ENCODE data around the gene APOBR. TPM values are rescaled to one million over a fixed set of nuclear protein-coding genes. Genes with fewer than 3 reads are reported as not detected.
"Not testable (repeated sequence)": the region's sequence is repeated elsewhere in the genome, so short reads cannot be mapped to it uniquely, and the experiment has no call there.

The APOBR gene, protein sequence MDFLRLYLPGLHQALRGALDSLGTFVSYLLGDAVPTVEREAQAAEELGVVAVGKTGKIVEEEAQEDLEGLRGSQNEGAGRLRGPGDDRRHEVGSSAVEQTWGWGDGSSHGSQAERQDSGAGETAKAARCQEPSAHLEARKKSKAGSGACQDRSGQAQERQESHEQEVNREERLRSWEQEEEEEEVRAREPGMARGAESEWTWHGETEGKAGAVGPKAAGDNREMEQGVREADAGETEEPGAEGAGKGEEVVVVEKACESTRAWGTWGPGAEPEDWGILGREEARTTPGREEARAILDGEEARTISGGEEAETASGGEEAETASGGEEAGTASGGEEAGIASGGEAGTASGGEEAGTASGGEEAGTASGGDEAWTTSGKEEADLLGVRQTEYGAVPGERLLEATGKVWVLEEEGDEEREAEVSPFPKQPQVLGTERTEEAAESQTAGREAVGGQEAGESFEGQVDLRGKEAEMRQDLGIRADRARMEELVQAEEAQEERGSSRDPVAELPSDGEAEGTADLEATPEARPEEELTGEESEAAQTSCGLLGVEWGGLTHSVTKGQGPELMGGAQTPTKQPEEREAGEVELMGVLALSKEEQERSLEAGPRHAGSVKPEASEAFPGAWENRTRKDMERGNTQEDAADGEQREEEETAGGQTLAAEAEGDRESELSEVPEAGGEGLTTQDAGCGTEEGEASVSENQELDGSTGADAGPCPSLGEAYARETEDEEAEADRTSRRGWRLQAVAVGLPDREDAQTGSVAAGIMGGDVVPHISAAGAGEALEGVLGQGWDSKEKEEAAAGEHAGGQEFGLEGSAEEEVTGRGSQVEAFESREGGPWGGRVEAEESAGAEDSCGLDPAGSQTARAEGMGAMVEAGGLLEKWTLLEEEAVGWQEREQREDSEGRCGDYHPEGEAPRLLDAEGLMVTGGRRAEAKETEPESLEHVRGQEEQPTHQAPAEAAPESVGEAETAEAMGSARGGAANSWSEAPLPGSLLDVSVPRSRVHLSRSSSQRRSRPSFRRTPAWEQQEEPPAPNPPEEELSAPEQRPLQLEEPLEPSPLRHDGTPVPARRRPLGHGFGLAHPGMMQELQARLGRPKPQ
- 10 to 100 TPM in 1 of 5 donors, 1 to 10 TPM in 2, not detected in 2; 1.1 to 86.9 (median 1.2) TPM for total RNA-seq
- 1 to 10 TPM in 1 of 3 donors, under 1 TPM in 2; 0.83 to 1.5 (median 0.92) TPM for polyA plus RNA-seq
- long read RNA-seq, donor 1, result 0 reads
- long read RNA-seq, donor 2, result 0 reads
- long read RNA-seq, donor 3, result 0 reads
- long read RNA-seq, donor 4, result 0 reads
- long read RNA-seq, donor 5, result 0 reads
- long read RNA-seq, donor 6, partial matches to known transcripts, result 0 of 1 reads
- long read RNA-seq, donor 6, other reads (novel, unspliced or antisense), result 0 of 1 reads
- long read RNA-seq, donor 7, result 0 reads
- long read RNA-seq, donor 8, result 0 reads
- long read RNA-seq, donor 9, result 0 reads
- long read RNA-seq, donor 10, result 0 reads

DNA sequence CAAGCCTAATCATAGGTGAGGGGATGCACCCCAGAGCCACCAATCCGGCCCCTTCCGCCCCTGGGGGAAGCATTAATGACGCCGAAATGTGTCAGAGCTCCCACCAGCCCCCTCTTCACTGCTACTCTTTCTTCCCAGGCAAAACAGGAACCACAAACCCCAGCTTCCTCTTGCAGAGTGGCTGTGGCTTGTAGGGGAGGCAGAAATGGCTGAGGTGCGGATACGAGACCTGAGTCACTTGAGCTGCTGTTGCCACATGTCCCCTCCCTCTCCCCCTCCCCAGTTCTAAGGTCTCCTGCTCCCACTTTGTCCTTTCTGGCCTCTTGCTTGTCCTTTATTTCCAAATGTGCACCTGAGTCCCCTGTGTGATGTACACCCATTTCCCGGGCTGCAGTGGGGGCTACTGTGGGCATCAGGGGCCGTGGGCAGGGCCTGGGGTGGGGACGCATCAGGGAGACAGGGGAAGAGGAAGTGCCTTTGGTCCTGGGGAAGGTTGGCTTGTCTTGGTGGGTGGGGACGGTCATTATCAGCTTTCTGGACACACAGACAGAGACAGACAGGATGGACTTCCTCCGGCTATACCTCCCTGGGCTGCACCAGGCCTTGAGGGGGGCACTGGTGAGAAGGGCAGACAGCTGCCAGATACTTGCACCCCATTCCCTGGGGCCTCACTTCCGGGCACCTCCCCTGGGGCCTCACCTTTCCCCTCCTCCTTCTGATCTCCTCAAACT, at the start of gene APOBR:
Gene APOBR, plus strand, starts transcription at position 523 of the 731 bp plus-strand sequence. Its CDS starts 39 bp downstream, at position 562.
- H3K36me3 ChIP-seq, result peaks cover 3 to 15% (median 6%) of the 10 kb centered on the region in 4 donors
- TF ChIP-seq POLR2A (IDR thresholded peaks at IDR 0.05) (no peak), POLR2AphosphoS5 (IDR thresholded peaks at IDR 0.05) (peak in 2 of 3 donors; percentile 25 to 54)
- TF ChIP-seq, protein P1, sequence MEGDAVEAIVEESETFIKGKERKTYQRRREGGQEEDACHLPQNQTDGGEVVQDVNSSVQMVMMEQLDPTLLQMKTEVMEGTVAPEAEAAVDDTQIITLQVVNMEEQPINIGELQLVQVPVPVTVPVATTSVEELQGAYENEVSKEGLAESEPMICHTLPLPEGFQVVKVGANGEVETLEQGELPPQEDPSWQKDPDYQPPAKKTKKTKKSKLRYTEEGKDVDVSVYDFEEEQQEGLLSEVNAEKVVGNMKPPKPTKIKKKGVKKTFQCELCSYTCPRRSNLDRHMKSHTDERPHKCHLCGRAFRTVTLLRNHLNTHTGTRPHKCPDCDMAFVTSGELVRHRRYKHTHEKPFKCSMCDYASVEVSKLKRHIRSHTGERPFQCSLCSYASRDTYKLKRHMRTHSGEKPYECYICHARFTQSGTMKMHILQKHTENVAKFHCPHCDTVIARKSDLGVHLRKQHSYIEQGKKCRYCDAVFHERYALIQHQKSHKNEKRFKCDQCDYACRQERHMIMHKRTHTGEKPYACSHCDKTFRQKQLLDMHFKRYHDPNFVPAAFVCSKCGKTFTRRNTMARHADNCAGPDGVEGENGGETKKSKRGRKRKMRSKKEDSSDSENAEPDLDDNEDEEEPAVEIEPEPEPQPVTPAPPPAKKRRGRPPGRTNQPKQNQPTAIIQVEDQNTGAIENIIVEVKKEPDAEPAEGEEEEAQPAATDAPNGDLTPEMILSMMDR (IDR thresholded peaks at IDR 0.05), result no peak
- intact Hi-C loops (cut with DNase I; ENCODE audit: low total_unique reads), result no loop called here
- H3K27me3 ChIP-seq, result no peaks in the 10 kb centered on the region
- no peaks in the 10 kb centered on the region for H3K9me3 ChIP-seq
- WGBS, 5 donors, result 59 to 68% (median 60%) methylated on average over 12 of the region's 12 CpGs
- peak within 1 kb of the TSS; percentile 6 to 39 (median 32) for H3K4me3 ChIP-seq
- H3K4me1 ChIP-seq, result peaks cover 13 to 47% (median 22%) of the 10 kb centered on the region in 4 donors
- H3K27ac ChIP-seq, result peak within 1 kb of the TSS; percentile 37 to 92 (median 70)
- peak; percentile 58 to 81 for DNase-seq

DNA sequence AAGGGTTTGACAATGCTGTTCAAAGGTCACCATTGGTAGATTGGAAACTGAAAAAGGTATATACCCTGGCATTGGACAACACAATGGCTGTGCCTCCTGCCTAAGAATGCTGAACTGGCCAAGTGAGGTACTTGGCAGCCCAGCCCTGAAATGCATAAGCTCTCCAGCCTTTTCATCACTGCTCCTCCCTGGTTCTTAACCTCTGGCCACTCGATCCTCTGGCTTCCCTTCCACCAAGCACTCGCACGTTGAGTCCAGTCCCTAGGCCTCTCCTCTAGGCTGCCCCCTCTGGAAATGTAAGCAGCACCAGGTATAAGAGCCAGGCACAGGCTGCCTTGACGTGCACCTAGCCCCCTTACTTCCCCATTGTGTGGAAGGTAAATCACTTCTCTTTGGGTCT, 48.1 kb upstream of the APOBR start:
- H3K27ac ChIP-seq; H3K4me3 ChIP-seq; intact Hi-C loops (cut with DNase I; ENCODE audit: low total_unique reads); DNase-seq; H3K9me3 ChIP-seq; H3K27me3 ChIP-seq; H3K4me1 ChIP-seq; H3K36me3 ChIP-seq: not testable (repeated sequence)
- no CpG with 5 or more reads among the region's 4 CpGs for WGBS, 5 donors

DNA sequence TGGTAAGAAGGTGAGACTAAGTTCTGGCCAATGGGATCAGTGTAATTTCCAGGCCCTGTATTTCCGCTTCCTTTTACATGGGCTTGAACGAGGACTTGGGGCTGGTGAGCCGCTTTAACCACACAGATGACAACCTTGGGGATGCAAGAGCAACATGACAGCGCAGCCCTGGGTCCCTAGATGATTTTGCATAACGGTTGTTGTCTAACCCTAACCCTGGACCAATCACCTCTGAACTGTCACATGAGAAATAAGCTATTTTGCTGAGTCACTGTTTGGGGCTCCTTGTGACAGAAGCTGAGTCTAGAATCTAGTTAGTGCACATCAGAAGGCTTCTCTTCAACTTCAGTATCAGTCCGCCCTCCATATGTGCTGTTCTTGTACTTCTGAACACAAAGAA, 47.4 kb upstream of the APOBR start:
- H3K4me3 ChIP-seq; H3K36me3 ChIP-seq; H3K9me3 ChIP-seq; intact Hi-C loops (cut with DNase I; ENCODE audit: low total_unique reads); H3K27me3 ChIP-seq; H3K27ac ChIP-seq; DNase-seq; H3K4me1 ChIP-seq: not testable (repeated sequence)
- whole genome bisulfite sequencing, 5 donors, result no CpG with 5 or more reads among the region's 6 CpGs

DNA sequence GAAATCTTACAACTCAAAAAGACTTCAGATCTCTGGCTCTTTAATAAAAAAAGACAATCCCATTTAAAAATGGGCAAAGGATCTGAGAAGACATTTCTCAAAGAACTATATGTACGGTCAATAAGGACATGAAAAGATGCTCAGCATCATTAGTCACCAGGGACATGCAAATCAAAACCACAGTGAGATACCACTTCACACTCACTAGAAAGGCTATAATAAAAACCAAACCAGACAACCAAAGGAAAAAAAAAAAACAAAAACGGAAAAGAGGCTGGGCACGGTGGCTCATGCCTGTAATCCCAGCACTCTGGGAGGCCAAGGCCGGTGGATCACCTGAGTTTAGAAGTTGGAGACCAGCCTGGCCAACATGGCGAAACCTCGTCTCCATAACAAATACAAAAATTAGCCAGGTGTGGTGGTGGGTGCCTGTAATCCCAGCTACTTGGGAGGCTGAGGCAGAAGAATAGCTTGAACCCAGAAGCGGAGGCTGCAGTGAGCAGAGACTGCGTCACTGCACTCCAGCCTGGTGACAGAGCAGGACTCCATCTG, 20.7 kb upstream of the APOBR start:
- no peaks in the 10 kb centered on the region for H3K4me1 ChIP-seq
- no peak overlapping the region for H3K27ac ChIP-seq
- TF ChIP-seq POLR2A (IDR thresholded peaks at IDR 0.05), result no peak
- TF ChIP-seq, protein P1 (IDR thresholded peaks at IDR 0.05), result no peak
- TF ChIP-seq POLR2AphosphoS5 (IDR thresholded peaks at IDR 0.05), result no peak
- no peak for TF ChIP-seq EP300 (IDR thresholded peaks at IDR 0.05)
- peaks cover 22 to 66% (median 57%) of the 10 kb centered on the region in 4 donors for H3K36me3 ChIP-seq
- H3K4me3 ChIP-seq, result no peak overlapping the region
- DNase-seq, result no peak
- WGBS, 5 donors, result 90 to 97% (median 91%) methylated on average over 8 of the region's 8 CpGs
- intact Hi-C loops (cut with DNase I; ENCODE audit: low total_unique reads), result no loop called here
- H3K27me3 ChIP-seq, result no peaks in the 10 kb centered on the region
- no peaks in the 10 kb centered on the region for H3K9me3 ChIP-seq
